Endothelial cell of umbilical vein (primary cell): ENCODE data around the gene HNRNPDL. TPM values are rescaled to one million over a fixed set of nuclear protein-coding genes. Genes with fewer than 3 reads are reported as not detected.

Source experiments
- BruUV-seq: library from RNA; stranded (reverse); fragments of 400-500 nt; replicated peaks from 2 replicates; lab custom pipeline; 2021; lab: Mats Ljungman, UMichigan
- CTCF ChIA-PET: fragments of 300-600, 350-600 bp; sonication (Branson Sonifier 250); formaldehyde crosslinking; loops from one replicate; lab custom pipeline; 2021; ENCODE audit warnings: antibody characterized with exemption, inconsistent platforms; lab: Charles Lee
- POLR2A ChIA-PET: fragments of 300-600, 350-600 bp; sonication (Branson Sonifier 250); formaldehyde crosslinking; loops from one replicate; lab custom pipeline; 2021; ENCODE audit warnings: antibody characterized with exemption, inconsistent platforms; lab: Charles Lee
- DNase-seq: peaks from one replicate; pipeline ENCODE4 v3.0.0-alpha.2; 2011; ENCODE audit warnings: low read depth, low spot score
- FAIRE-seq: peaks from 2 replicates; lab custom pipeline; 2011; peaks lifted over from hg19 to GRCh38; lab: Jason Lieb, UNC
- H2AFZ ChIP-seq: 2 replicates; pipeline ENCODE4 v1.6.0; 2012; ENCODE audit warnings: low read depth, low read length, control low read depth, inconsistent platforms
- H3K27ac ChIP-seq: 2 replicates; pipeline ENCODE4 v1.5.1; 2011; ENCODE audit warnings: low read depth, mild to moderate bottlenecking, control low read depth, low read length, moderate library complexity; ENCODE audit not compliant: insufficient read depth
- H3K27me3 ChIP-seq, 2 experiments: 2 replicates each; pipeline versions ENCODE4 v1.6.0 to v1.6.1; 2011; ENCODE audit warnings: low read length in 2 of 2, mixed read lengths in 1 of 2; ENCODE audit not compliant: control insufficient read depth in 2 of 2, insufficient read depth in 2 of 2
- H3K36me3 ChIP-seq, 2 experiments: 2 replicates in 1 of 2; 3 replicates in 1 of 2; pipeline ENCODE4 v1.5.1; 2011; ENCODE audit warnings: low read length in 2 of 2, mild to moderate bottlenecking in 1 of 2, moderate library complexity in 1 of 2; ENCODE audit not compliant: control insufficient read depth in 2 of 2, insufficient read depth in 2 of 2; ENCODE audit errors: extremely low read depth in 1 of 2
- H3K4me1 ChIP-seq: 3 replicates; pipeline ENCODE4 v1.5.1; 2011; ENCODE audit warnings: mild to moderate bottlenecking, low read length; ENCODE audit not compliant: control insufficient read depth, insufficient read depth; ENCODE audit errors: extremely low read depth
- H3K4me2 ChIP-seq: 2 replicates; pipeline ENCODE4 v1.6.1; 2011; ENCODE audit warnings: low read length, control low read depth, mixed read lengths; ENCODE audit not compliant: insufficient read depth
- H3K4me3 ChIP-seq, 3 experiments: fragments of 200-600 bp in 1 of 3; sonication (generic), shearing (Covaris generic) in 1 of 3; replicated peaks in 1 of 3; 2 replicates each; pipeline ENCODE4 v1.5.1; 2011 to 2016; ENCODE audit warnings: control low read depth in 3 of 3, low read length in 3 of 3, mild to moderate bottlenecking in 2 of 3, inconsistent platforms in 1 of 3, low read depth in 1 of 3, moderate library complexity in 1 of 3; ENCODE audit not compliant: insufficient read depth in 1 of 3
- H3K79me2 ChIP-seq: 2 replicates; pipeline ENCODE4 v1.6.0; 2012; ENCODE audit warnings: low read length, inconsistent platforms; ENCODE audit not compliant: control insufficient read depth, insufficient read depth
- H3K9ac ChIP-seq: replicated peaks from 2 replicates; pipeline ENCODE3; 2011; ENCODE audit warnings: low read length, control low read depth; ENCODE audit not compliant: insufficient read depth; ENCODE audit errors: extremely low read depth
- H3K9me1 ChIP-seq: replicated peaks from 3 replicates; pipeline ENCODE4 v1.6.0; 2011; ENCODE audit warnings: mild to moderate bottlenecking, low read length; ENCODE audit not compliant: control insufficient read depth, insufficient read depth; ENCODE audit errors: extremely low read depth
- H3K9me3 ChIP-seq: replicated peaks from 2 replicates; pipeline ENCODE4 v1.5.1; 2012; ENCODE audit warnings: low read length, inconsistent platforms; ENCODE audit not compliant: control insufficient read depth, insufficient read depth
- H4K20me1 ChIP-seq: replicated peaks from 2 replicates; pipeline ENCODE3; 2011; ENCODE audit warnings: mild to moderate bottlenecking, low read length; ENCODE audit not compliant: control insufficient read depth, insufficient read depth; ENCODE audit errors: extremely low read depth
- CTCF ChIP-seq, 2 donors: IDR thresholded peaks; 1 replicate in 1 of 2; 2 replicates in 1 of 2; pipeline ENCODE4 v1.5.1; 2011; ENCODE audit warnings: low read length in 2 of 2, mild to moderate bottlenecking in 2 of 2, moderate library complexity in 2 of 2, control low read depth in 1 of 2, inconsistent platforms in 1 of 2, low read depth in 1 of 2; ENCODE audit not compliant: insufficient read depth in 1 of 2; ENCODE audit errors: extremely low read depth in 1 of 2
- EZH2 ChIP-seq: IDR thresholded peaks from 2 replicates; pipeline ENCODE4 v1.6.1; 2012; ENCODE audit warnings: borderline replicate concordance, low read depth, mild to moderate bottlenecking, moderate library complexity, low read length, inconsistent platforms; ENCODE audit not compliant: severe bottlenecking
- FOS ChIP-seq: IDR thresholded peaks from 2 replicates; pipeline ENCODE4 v1.6.1; 2011; ENCODE audit warnings: mild to moderate bottlenecking, low read length, moderate library complexity, borderline replicate concordance; ENCODE audit not compliant: insufficient read depth
- GATA2 ChIP-seq: IDR thresholded peaks from 2 replicates; pipeline ENCODE4 v1.7.0; 2011; ENCODE audit warnings: low read depth, mild to moderate bottlenecking, moderate library complexity, mixed read lengths, low read length; ENCODE audit not compliant: insufficient read length, insufficient read depth
- MAX ChIP-seq: IDR thresholded peaks from 2 replicates; pipeline ENCODE4 v1.6.1; 2011; ENCODE audit not compliant: insufficient read depth, insufficient read length
- MYC ChIP-seq: IDR thresholded peaks from one replicate; pipeline ENCODE4 v1.6.1; 2011; ENCODE audit warnings: mild to moderate bottlenecking, low read depth, low read length
- POLR2A ChIP-seq: IDR thresholded peaks from 2 replicates; pipeline ENCODE4 v1.6.1; 2012; ENCODE audit warnings: low read depth, mild to moderate bottlenecking, control low read depth, low read length
- dilution Hi-C: fragments of 300-500 bp; cut with MboI; formaldehyde crosslinking; loops from one replicate; pipeline ENCODE4 v1.15.0; 2019; ENCODE audit warnings: low sequenced_read_pairs; ENCODE audit not compliant: extremely low pct_ligation_motif_present
- intact Hi-C: fragments of 100-400 bp; cut with micrococcal nuclease; formaldehyde crosslinking; loops from one replicate; pipeline ENCODE4 v1.10.0; 2022
- polyA plus RNA-seq, 4 experiments: library from polyadenylated mRNA; depleted of rRNA in 3 of 4; stranded (reverse) in 3 of 4; unstranded in 1 of 4; fragments of >200 nt; gene quantifications; 2 replicates each; pipeline versions ENCODE4 v1.2.1 to v1.2.3, GENCODE V29; 2011 to 2012; ENCODE audit warnings: missing spikeins in 1 of 4
- total RNA-seq: library from RNA; stranded (reverse); gene quantifications from 2 replicates; pipeline ENCODE4 v1.2.3, GENCODE V29; 2021

The HNRNPDL gene
- total and polyA plus RNA-seq, 2 donors (not counting 3 experiments of a cell fraction or from before 2014, with no cell fraction given): 160 to 292 TPM

- dilution Hi-C loops: no loop called here
- DNase-seq: no peak
Observed at GRCh38 chr4:82431831-82432230, 1.6 kb upstream of the HNRNPDL start.

More at GRCh38 chr4:82431831-82432230, 1.6 kb upstream of the HNRNPDL start:
- no peak overlapping the region for H3K27ac ChIP-seq
- no TSS peak for BruUV-seq
- H3K4me1 ChIP-seq: peaks cover 15% of the 10 kb centered on the region
- intact Hi-C loops: loop anchor here (5.0 kb wide), 1 partner anchor 580 kb away; the partner anchor contains the start of gene LIN54
- ChIA-PET CTCF (interaction anchor here (1.2 to 1.4 kb wide), 2 partner anchors 30 to 307 kb away, joined by 3 to 12 read pairs; no protein-coding TSS in a partner anchor), POLR2A (interaction anchor here (0.9 kb wide), 1 partner anchor 58 kb away, joined by 4 read pairs; the partner anchor contains the start of gene HNRNPD)
- FAIRE-seq: no peak
- TF ChIP-seq GATA2 (no peak), FOS (no peak), MYC (no peak), EZH2 (no peak), MAX (no peak), CTCF (IDR thresholded peaks at IDR 0.05; ENCODE audit: extremely low read depth in 1 of 2, insufficient read depth in 1 of 2, low read depth in 1 of 2, low read length in 2 of 2) (no peak), POLR2A (no peak)
- peaks cover 3% of the 10 kb centered on the region for H3K9me1 ChIP-seq
- H4K20me1 ChIP-seq: peaks cover 16% of the 10 kb centered on the region
- peak overlapping the region; percentile 70 for H3K4me2 ChIP-seq
- no peak overlapping the region for H2AFZ ChIP-seq
- H3K9ac ChIP-seq: no peak overlapping the region
- peaks cover 2 to 11% of the 10 kb centered on the region in 2 experiments for H3K36me3 ChIP-seq
- no peaks in the 10 kb centered on the region for H3K27me3 ChIP-seq
- H3K4me3 ChIP-seq: peak overlapping the region in 1 of 3 experiments; percentile 100
- H3K79me2 ChIP-seq: peaks cover 87% of the 10 kb centered on the region
- H3K9me3 ChIP-seq: no peaks in the 10 kb centered on the region
